GM19455 (cell line): ENCODE measurements around the gene CLDN5.

Experiments used
- ATAC-seq: cut with Tn5 transposase; IDR thresholded peaks from one replicate; pipeline ENCODE4 v1.9.1; 2021; ENCODE audit not compliant: unreplicated experiment

The CLDN5 gene

GRCh38 chr22:19488285-19488684 is 35.9 kb downstream of the CLDN5 start:
- no peak for ATAC-seq

GRCh38 chr22:19483481-19484244 is 40.5 kb downstream of the CLDN5 start:
- no peak for ATAC-seq

- ATAC-seq = no peak
Observed at GRCh38 chr22:19482297-19482696, 41.9 kb downstream of the CLDN5 start.

GRCh38 chr22:19480789-19481188 is 43.4 kb downstream of the CLDN5 start:
- ATAC-seq = no peak

- no peak for ATAC-seq
Observed at GRCh38 chr22:19480173-19480568, 44.0 kb downstream of the CLDN5 start.

- ATAC-seq = peak; percentile 86
Observed at GRCh38 chr22:19479355-19480172, 44.6 kb downstream of the CLDN5 start, which contains the start of gene CDC45. TSS of gene CDC45 (plus strand) at chr22:19479920. CDS start at chr22:19479969, 49 bp downstream.

- peak; percentile 52 for ATAC-seq
Observed at GRCh38 chr22:19478901-19479354, 45.3 kb downstream of the CLDN5 start, which contains the start of gene UFD1. TSS of gene UFD1 (minus strand) at chr22:19479193. CDS start at chr22:19479085, 108 bp downstream.

- no peak for ATAC-seq
Observed at GRCh38 chr22:19478045-19478900, 45.9 kb downstream of the CLDN5 start.

- no peak for ATAC-seq
Observed at GRCh38 chr22:19477321-19478044, 46.7 kb downstream of the CLDN5 start.

GRCh38 chr22:19476023-19476422 is 48.2 kb downstream of the CLDN5 start:
- ATAC-seq = no peak

- ATAC-seq = no peak
Observed at GRCh38 chr22:19473578-19473977, 50.6 kb downstream of the CLDN5 start.
